ENCODE measurements around the gene MSRB1. TPM values are rescaled to one million over a fixed set of nuclear protein-coding genes. Genes with fewer than 3 reads are reported as not detected.
"Not testable (repeated sequence)": the region's sequence is repeated elsewhere in the genome, so short reads cannot be mapped to it uniquely, and the experiment has no call there.

MSRB1 gene
- total and polyA plus RNA-seq, 8 donors = 29.7 to 94.4 (median 57.0) TPM

DNA sequence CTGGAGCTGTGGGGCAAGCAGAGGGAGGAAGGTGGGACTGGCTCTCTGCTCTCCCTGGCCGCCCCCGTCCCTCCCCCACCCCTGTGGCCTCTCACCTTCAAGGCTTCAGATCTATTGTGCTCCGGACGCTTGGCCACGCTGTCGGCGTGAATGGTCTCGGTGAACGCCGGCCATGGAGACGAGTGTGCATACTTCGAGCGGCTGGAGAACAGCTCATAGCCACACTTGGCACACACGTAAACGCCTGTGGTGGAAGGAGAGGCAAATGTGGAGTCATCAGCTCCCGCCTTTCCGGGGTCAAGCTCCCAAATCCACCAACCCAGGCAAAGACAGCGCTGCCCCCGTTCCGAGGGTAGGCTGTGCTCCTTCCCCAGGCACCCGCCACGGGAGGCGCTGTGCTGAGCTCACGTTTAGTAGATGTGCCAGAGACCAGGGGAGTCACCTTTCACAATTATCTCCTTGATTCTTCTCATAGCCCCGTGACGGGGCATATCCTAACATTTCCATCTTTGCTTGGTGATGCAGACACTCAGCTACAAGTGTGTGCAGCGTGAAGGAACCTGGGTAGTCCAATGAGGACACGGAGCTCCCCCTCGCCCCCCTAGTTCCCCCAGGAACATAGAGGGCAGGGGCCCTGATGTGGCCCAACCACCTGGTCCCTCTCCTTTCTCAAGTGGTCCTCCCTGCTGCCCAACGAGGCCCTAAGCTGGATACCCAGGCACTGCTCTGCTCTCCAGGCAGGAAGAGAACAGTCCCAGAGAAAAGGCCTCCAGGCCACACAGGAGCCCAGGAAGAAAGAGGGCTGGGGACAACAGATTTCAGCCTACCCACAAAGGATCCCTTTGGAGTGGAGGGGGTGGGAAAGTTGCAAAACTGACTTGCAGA lies 1.6 kb downstream of the MSRB1 start:
- peak; percentile 68 to 88 (median 78) for DNase-seq
- peak overlapping the region; percentile 59 to 79 (median 70) for H3K4me3 ChIP-seq
- peaks cover 0 to 25% (median 18%) of the 10 kb centered on the region in 3 donors for H3K4me1 ChIP-seq
- 38 to 43% methylated on average over 30 of the region's 30 CpGs for WGBS, 2 donors
- H3K36me3 ChIP-seq = peaks cover 3 to 22% (median 7%) of the 10 kb centered on the region in 3 donors
- intact Hi-C loops (cut with DNase I) = no loop called here
- H3K27me3 ChIP-seq = no peaks in the 10 kb centered on the region
- H3K9me3 ChIP-seq = no peaks in the 10 kb centered on the region
- H3K27ac ChIP-seq = peak overlapping the region; percentile 76 to 90 (median 86)
- FAIRE-seq = no peak
- TF ChIP-seq, protein P1, sequence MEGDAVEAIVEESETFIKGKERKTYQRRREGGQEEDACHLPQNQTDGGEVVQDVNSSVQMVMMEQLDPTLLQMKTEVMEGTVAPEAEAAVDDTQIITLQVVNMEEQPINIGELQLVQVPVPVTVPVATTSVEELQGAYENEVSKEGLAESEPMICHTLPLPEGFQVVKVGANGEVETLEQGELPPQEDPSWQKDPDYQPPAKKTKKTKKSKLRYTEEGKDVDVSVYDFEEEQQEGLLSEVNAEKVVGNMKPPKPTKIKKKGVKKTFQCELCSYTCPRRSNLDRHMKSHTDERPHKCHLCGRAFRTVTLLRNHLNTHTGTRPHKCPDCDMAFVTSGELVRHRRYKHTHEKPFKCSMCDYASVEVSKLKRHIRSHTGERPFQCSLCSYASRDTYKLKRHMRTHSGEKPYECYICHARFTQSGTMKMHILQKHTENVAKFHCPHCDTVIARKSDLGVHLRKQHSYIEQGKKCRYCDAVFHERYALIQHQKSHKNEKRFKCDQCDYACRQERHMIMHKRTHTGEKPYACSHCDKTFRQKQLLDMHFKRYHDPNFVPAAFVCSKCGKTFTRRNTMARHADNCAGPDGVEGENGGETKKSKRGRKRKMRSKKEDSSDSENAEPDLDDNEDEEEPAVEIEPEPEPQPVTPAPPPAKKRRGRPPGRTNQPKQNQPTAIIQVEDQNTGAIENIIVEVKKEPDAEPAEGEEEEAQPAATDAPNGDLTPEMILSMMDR (IDR thresholded peaks at IDR 0.05) = peak in 3 of 4 donors; percentile 14 to 38 (median 22)
- ATAC-seq = peak; percentile 30 to 41 (median 38)

GRCh38 chr16:1940273-1941161 lies 2.5 kb downstream of the MSRB1 start:
- no peak for FAIRE-seq
- Histone ChIP-seq H3K27me3 (no peaks in the 10 kb centered on the region), H3K36me3 (peaks cover 3 to 22% (median 7%) of the 10 kb centered on the region in 3 donors), H3K4me1 (peaks cover 0 to 25% (median 18%) of the 10 kb centered on the region in 3 donors), H3K27ac (peak overlapping the region; percentile 76 to 90 (median 86)), H3K4me3 (peak overlapping the region in 3 of 4 donors; percentile 60 to 79 (median 79)), H3K9me3 (no peaks in the 10 kb centered on the region)
- intact Hi-C loops (cut with DNase I) = no loop called here
- peak; percentile 72 to 97 (median 94) for DNase-seq
- peak; percentile 60 to 67 (median 66) for ATAC-seq
- 39 to 41% methylated on average over 23 of the region's 23 CpGs for WGBS, 2 donors
- TF ChIP-seq, protein P1 (IDR thresholded peaks at IDR 0.05) = no peak

DNA sequence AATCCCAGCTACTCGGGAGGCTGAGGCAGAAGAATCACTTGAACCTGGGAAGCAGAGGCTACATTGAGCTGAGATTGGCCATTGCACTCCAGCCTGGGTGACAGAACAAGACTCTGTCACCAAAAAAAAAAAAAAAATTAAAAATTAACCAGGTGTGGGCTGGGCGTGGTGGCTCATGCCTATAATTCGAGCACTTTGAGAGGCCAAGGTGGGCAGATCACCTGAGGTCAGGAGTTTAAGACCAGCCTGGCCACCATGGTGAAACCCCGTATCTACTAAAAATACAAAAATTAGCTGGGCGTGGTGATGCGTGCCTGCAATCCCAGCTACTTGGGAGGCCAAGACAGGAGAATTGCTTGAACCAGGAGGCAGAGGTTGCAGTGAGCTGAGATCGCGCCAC lies 3.2 kb downstream of the MSRB1 start:
- H3K9me3 ChIP-seq; H3K27me3 ChIP-seq; DNase-seq; ATAC-seq; intact Hi-C loops (cut with DNase I); FAIRE-seq: not testable (repeated sequence)
- Histone ChIP-seq H3K27ac (peak overlapping the region in 3 of 4 donors; percentile 76 to 90 (median 85)), H3K36me3 (peaks cover 3 to 22% (median 7%) of the 10 kb centered on the region in 3 donors), H3K4me1 (peaks cover 0 to 25% (median 18%) of the 10 kb centered on the region in 3 donors), H3K4me3 (peak overlapping the region in 1 of 4 donors; percentile 79)
- WGBS, 2 donors = 42 to 47% methylated on average over 8 of the region's 8 CpGs

DNA sequence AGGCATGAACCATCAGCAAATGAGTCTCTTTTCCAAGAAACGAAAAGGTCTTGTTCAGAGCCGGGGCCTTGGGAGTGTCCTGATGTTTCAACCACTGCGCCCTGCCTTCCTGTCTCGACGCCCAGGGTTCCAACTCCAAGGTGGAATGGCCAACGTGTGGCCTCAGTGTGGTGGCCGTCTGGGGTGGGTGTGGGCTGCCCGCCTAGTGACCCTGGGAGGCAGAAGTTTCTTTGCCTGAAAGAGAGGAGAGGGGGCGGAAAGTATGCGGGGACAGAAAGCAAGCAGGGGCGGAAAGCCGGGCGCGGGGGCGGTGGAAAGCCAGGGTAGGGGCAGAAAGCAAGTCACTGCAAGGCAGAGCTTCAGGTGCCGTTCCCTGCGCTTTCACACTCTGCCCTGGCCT lies 4.1 kb downstream of the MSRB1 start:
- ATAC-seq (no peak), DNase-seq (peak in 1 of 6 donors; percentile 55), FAIRE-seq (no peak)
- H3K4me1 ChIP-seq = peaks cover 0 to 25% (median 18%) of the 10 kb centered on the region in 3 donors
- TF ChIP-seq, protein P1 (IDR thresholded peaks at IDR 0.05) = no peak
- peaks cover 3 to 22% (median 7%) of the 10 kb centered on the region in 3 donors for H3K36me3 ChIP-seq
- peak overlapping the region in 1 of 4 donors; percentile 79 for H3K4me3 ChIP-seq
- WGBS, 2 donors = 66 to 78% methylated on average over 17 of the region's 17 CpGs
- H3K9me3 ChIP-seq = no peaks in the 10 kb centered on the region
- H3K27ac ChIP-seq = no peak overlapping the region
- intact Hi-C loops (cut with DNase I) = no loop called here
- H3K27me3 ChIP-seq = no peaks in the 10 kb centered on the region

DNA sequence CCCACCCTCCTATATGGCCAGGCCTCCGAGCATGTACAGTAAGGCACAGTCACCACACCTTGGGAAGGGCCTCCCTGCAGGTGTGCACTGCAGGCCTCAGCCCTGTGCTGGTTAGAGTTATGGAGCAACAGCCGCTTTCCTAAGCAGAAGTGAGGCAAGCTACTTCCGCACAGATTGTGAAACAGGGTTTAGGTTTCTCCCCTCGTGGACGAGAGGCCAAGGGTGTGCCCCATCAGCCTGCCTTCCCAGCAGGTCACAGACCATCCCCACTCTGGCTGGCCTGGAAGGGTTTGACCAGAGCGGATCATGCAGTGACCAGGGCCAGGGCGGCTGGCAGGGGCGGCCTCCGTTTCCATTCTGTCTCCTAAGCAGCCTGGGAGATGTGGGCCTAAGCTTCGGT lies 4.7 kb downstream of the MSRB1 start:
- peaks cover 3 to 22% (median 7%) of the 10 kb centered on the region in 3 donors for H3K36me3 ChIP-seq
- no peak overlapping the region for H3K4me3 ChIP-seq
- no peak for FAIRE-seq
- H3K4me1 ChIP-seq = peaks cover 0 to 25% (median 18%) of the 10 kb centered on the region in 3 donors
- intact Hi-C loops (cut with DNase I) = no loop called here
- H3K27ac ChIP-seq = no peak overlapping the region
- ATAC-seq = no peak
- TF ChIP-seq, protein P1 (IDR thresholded peaks at IDR 0.05) = no peak
- 83 to 84% methylated on average over 10 of the region's 10 CpGs for WGBS, 2 donors
- DNase-seq = peak in 1 of 6 donors; percentile 65
- no peaks in the 10 kb centered on the region for H3K9me3 ChIP-seq
- H3K27me3 ChIP-seq = no peaks in the 10 kb centered on the region
